Right lobe of liver (tissue), 4 donors: ENCODE data around the gene NDUFA8.

ENCODE experiments used
- CTCF ChIP-seq, 4 donors: fragments of 200-600 bp in 3 of 4; fragments of 450-650 bp in 1 of 4; IDR thresholded peaks; one replicate each; pipeline versions ENCODE4 v1.5.1 to v1.8.0; 2016 to 2022; ENCODE audit warnings: antibody characterized with exemption in 4 of 4, mild to moderate bottlenecking in 2 of 4
- POLR2A ChIP-seq: fragments of 450-650 bp; IDR thresholded peaks from one replicate; pipeline ENCODE4 v1.6.1; 2017; ENCODE audit warnings: antibody characterized with exemption, mild to moderate bottlenecking
- donor health status: DM: no; HTN: no; CAD: no.
- donor health status: DM: no; HTN: no; CAD: no.
- donor health status: DM: no; HTN: yes; CAD: no.

DNA sequence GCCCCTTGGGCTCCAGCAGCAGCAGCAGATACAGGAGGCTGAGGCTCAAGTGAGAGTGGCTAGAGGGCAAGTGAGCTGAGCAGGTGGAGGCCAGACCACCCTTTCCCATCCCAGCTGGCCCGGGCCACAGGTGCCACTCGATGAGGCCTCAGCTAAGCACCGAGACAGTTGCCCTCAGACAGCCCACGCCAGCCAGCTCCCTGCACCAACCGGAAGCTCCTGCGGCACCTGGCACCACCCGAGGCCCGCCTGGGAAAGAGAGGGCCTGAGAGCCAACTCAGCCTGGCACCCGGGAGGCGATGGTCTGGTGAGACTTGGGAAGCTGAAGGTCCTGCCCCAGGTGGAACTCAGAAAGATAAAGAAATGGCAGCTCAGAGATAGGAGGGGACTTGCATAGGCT lies 38.2 kb downstream of the NDUFA8 start:
- TF ChIP-seq CTCF (IDR thresholded peaks at IDR 0.05), result no peak
- no peak for TF ChIP-seq POLR2A
